HL-60/S4 (cell line): ENCODE data around the gene USP13.
"Not testable (repeated sequence)": the region's sequence is repeated elsewhere in the genome, so short reads cannot be mapped to it uniquely, and the experiment has no call there.

Source experiments
- in situ Hi-C: fragments of 300-500 bp; cut with MboI; formaldehyde crosslinking; loops from 2 replicates; pipeline ENCODE4 v1.14.3; 2022; ENCODE audit warnings: low sequenced_read_pairs

The USP13 gene

DNA sequence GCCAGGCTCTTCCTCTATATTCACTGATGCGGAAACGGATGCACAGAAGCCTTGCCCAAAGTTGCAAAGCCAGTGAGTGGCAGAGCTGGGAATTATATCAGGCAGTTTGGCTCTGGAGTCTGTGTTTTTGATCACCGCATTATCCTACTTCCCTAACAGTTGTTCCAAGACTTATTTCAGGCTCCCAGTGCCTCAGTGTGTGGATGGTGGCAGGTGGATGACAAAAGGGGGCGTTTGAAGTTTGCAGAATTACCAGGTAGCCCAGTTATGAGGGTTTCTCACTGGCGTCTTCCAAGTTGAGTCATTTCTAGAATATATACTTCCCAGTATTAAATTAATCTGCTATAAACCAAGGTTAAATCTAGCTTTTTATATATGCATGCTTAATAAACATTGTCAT lies 81.0 kb downstream of the USP13 start:
- in situ Hi-C loops: no loop called here

DNA sequence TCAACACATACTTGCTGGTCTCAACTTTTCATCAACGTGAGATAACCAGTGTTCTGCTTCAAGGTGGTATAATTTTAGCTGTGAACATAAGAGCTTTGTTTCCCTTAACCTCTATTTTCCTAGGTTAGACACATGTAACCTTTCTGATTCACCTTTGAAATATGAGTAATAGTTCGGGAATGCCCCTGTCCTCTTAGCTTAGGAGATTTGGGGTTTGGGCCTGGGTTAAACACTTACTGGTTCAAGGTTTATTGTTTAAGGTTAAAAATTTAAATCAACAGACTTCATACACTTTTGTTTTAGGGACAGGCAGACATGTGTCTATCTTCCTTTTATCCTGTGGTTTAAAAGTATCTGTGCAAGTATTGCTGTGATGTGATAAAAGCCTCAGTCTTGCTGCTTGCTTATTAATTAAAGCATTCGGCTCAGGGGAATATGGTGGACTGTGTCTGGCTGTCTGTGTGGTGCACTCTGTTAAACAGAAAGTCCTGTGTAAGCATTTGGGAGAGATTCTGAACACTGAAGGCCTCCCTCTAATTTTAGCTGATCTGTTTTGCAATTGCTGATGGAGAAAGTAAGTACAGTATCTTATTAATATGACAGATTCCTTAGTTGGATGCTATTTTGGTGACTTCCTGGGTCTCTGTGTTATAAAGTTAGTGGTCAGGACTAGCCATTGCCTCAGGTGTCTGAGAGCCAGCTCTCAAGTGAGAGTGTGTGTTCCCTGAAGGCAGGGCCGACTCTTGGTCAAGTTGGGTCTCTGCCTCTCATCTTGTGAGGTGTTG lies 81.8 kb downstream of the USP13 start:
- in situ Hi-C loops: no loop called here

DNA sequence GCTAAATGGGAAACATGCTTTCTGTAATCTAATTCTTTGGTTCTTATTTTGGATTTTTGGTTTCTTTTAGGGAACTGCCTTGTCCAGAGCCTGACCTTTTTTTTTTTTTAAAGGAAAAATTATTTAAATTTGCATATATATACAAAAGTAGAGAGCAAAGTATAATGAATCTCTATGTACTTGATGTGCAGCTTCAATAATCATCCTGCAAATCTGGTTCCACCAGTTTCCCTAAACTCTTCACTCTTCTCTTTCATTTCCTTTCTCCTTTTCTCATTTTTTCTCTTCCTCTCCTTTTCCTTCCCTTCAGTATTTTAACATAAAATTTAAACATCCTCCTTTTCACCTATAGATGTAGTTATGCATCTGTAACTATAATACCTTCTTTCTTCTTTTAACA lies 82.5 kb downstream of the USP13 start:
- in situ Hi-C loops: no loop called here

- in situ Hi-C loops: no loop called here
Measured at GRCh38 chr3:179738998-179739397, 86.2 kb downstream of the USP13 start.

DNA sequence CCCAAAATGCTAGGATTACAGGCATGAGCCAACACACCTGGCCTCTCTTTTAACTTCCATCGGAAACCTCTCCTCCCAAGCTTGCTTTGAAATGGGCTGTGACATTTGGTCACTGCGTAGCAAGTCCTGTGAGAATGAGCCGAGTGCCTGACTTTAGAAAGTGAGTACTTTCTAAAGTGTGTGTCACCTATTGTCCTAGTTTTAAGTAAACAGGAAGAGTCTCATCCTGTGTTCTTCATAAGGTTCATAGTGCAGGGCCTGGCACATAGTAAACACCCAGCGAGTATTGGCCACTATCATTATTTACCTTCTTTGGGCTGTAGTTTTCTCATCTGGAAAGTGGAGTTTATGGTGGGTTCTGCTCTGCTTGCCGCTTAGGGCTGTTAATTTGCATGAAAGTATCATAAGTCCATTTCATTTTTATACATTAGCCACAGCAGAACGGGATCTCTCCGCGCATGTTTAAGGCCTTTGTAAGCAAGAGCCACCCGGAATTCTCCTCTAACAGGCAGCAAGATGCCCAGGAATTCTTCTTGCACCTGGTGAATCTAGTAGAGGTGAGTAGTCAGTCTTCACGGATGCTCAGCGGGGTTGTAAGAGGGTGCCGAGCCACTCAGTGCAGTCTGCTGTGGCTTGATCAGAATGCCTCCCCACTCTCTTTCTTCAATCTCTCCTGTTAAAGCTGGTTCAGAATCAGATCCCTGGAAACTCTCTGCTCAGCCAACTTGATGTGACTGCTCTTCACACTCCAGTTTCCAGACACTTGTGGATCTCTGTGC lies 87.2 kb downstream of the USP13 start:
- in situ Hi-C loops: no loop called here

DNA sequence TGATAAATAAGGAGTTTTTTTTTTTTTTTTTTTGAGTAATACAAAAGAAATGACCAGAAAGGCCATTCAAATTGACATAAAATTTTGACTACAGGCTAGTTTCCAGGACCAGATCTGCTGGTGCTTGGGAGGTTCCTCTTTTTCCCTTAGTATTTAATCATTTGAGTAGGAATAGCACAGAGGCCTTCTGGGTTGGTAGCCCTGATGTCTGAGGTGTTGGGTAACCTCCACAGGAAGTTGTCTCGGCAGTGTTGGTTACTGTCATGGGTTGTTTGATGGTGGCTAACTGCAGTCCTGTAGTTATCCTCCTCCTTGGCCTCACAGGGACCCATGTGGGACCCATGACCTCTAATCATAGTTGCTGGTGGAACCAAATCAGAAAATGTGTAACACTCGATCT lies 91.1 kb downstream of the USP13 start:
- in situ Hi-C loops: no loop called here

DNA sequence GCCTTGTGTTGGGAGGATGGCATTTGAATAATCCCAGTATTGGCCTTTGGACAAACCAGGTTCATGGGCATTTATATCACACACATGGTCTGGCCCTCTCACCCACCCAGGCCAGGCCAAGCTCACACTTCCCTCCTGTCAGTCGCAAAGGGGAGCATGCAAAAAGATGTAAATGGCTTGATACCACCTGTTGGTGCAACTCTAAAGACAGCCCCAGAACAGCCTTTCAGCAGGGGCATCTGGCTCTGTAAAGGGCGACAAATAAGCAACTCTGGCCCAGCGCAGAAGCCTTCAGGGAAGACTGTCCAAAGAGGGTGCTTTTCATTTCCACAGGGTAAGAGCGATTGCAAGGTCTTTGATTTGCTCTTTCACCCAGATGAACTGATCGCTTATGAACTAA lies 91.8 kb downstream of the USP13 start:
- in situ Hi-C loops: no loop called here

GRCh38 chr3:179745079-179745478 lies 92.2 kb downstream of the USP13 start:
- in situ Hi-C loops: no loop called here

DNA sequence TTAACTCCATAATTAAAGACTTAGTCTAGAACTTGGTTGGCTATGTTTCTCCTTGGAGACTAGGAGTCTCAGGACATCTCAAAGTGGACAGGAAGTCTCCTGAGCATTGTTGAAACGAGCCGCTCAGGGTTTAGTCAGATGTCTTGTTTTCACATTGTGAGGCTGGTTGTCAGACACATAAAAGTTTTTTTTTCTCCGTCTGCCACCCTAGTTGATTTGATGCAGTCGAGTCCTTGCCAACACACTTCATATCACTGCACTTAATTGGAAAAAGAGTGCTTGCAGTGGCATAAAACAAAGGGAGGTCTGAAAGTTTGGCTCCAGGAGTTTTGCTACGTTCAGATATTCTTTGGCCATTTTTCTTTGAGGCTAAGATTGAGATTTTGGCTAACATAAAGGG lies 92.9 kb downstream of the USP13 start:
- in situ Hi-C loops: no loop called here

GRCh38 chr3:179750720-179751328 lies 98.0 kb downstream of the USP13 start:
- in situ Hi-C loops: no loop called here

DNA sequence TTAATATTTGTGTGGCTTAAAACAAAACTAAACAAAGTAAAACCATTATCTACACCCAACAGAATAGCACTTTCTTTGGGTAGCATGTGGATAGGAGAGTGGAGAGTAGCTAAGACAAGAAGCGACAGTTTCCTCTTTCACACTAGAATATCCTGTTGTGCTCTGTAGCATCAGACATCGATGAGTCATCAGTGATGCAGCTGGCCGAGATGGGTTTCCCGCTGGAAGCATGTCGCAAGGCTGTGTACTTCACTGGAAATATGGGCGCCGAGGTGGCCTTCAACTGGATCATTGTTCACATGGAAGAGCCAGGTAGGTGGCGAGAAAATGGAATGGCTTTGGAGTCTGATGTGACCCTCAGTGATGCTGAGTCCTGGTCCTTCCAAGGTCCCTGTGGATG lies 108.1 kb downstream of the USP13 start:
- in situ Hi-C loops: no loop called here

DNA sequence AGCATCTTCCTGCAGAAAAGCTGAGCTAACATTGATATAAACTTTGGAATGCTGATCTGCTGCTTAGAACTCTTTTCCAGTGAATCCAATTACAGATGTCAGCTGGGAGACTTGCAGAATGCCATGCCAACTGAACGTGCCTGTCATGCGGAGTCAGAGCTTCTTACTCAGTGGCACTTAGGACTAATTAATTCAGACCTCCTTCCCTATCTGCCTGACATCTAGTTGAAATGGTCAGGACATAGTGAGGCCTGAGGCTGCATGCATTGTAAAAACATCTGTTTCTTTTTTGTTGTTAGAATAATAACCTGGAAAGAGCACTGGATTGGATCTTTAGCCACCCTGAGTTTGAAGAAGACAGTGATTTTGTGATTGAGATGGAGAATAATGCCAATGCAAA lies 112.6 kb downstream of the USP13 start:
- in situ Hi-C loops: no loop called here

DNA sequence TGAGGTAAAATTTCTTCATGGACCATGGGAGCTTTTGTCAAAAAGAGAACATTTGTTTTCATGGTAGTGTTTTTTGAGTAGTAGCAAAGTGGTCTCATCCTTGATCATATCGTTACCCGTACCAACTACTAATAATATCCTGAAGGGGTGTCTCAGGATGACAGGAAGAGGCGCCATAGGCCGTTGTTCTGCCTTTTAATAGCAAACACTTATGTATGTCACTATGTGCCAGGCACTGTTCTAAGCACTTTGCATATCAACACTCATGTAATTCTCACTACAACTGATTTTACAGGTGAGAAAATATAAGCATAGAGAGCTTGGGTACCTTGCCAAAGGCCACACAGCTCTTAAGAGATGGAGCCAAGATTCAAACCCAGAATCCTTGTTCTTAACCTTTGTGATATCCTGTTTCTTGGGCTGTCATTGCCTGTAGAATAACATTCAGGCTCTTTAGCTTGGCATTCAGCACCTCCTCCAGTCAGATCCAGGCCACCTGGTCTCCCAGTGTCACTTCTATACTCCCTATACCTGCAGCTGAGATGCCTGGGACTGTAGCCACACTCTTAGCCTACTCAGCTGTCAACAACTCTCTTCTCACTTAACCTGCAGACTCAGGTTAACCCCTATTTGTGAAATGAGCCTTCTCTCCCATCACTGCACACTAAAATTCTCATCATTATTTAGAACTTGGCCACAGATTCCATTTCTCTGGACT lies 113.7 kb downstream of the USP13 start:
- in situ Hi-C loops: no loop called here

GRCh38 chr3:179768080-179768479 lies 115.2 kb downstream of the USP13 start:
- in situ Hi-C loops: no loop called here

GRCh38 chr3:179769411-179770247 lies 116.8 kb downstream of the USP13 start:
- in situ Hi-C loops: no loop called here

DNA sequence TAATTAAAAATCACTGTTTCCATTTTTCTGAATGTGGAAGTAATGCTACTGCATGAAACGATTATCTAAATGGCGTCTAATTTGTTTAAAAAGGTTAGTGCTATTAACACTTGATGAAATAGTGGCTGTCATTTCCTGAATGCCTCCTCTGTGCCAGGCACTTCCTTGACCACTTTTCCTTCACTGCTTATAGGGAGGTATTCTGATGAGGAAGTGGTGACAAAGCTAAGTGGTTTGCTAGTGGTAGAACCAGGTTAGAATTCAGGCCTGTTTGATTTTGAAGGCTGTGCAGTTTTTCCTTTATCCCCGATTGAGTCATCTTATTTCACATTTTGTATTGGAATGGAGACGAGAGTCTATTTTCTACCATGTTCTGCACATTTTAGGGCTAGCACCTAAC lies 119.0 kb downstream of the USP13 start:
- in situ Hi-C loops: no loop called here

DNA sequence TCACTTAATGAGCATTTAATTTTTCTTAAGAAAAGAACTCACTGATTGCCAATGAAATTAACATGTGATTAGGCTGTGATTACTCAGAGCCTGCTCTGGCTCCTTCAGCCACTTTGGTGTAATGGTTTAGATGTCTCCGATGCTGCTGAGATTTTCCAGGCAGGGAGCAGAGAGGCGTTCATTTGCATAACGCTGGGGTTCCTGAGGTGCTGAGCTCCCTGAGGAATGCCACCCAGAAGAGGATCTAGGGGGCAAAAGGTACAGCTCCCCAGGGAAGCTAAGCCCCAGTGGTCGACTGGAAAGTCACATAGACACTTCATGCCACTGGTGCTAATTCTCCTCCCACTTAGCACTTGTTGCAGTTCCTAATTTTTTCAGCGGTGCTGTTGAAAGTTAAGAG lies 119.5 kb downstream of the USP13 start:
- in situ Hi-C loops: no loop called here

- in situ Hi-C loops: no loop called here
Measured at GRCh38 chr3:179775416-179776122, 122.7 kb downstream of the USP13 start.

- in situ Hi-C loops: not testable (repeated sequence)
Measured at GRCh38 chr3:179782841-179783240, 130.0 kb downstream of the USP13 start.

GRCh38 chr3:179788996-179789395 lies 136.2 kb downstream of the USP13 start:
- in situ Hi-C loops: no loop called here
